A172 (cell line): ENCODE measurements around the gene DHX35. TPM values are rescaled to one million over a fixed set of nuclear protein-coding genes. Genes with fewer than 3 reads are reported as not detected.

Experiments used
- DNase-seq: peaks from one replicate; pipeline ENCODE4 v3.0.0-alpha.2; 2015; ENCODE audit warnings: low spot score
- total RNA-seq: library from RNA; depleted of rRNA; stranded (reverse); fragments of >200 nt; shearing (Covaris generic); gene quantifications from 2 replicates; pipeline ENCODE4 v1.2.3, GENCODE V29; 2014; rRNA removed

DHX35 gene
- 12.1 and 25.4 TPM in 2 replicates for total RNA-seq

- peak; percentile 93 for DNase-seq
Observed at GRCh38 chr20:38962044-38962927, at the start of gene DHX35. DHX35 (plus strand) TSS chr20:38962344; CDS start chr20:38962368, 24 bp downstream.

GRCh38 chr20:38915355-38915754 is 46.8 kb upstream of the DHX35 start:
- no peak for DNase-seq

GRCh38 chr20:38917657-38918056 is 44.5 kb upstream of the DHX35 start:
- no peak for DNase-seq

GRCh38 chr20:38918172-38918571 is 44.0 kb upstream of the DHX35 start:
- DNase-seq = no peak

GRCh38 chr20:38919683-38920082 is 42.5 kb upstream of the DHX35 start:
- no peak for DNase-seq

- DNase-seq = no peak
Observed at GRCh38 chr20:38920411-38920810, 41.7 kb upstream of the DHX35 start.

GRCh38 chr20:38920851-38921250 is 41.3 kb upstream of the DHX35 start:
- no peak for DNase-seq

GRCh38 chr20:38924718-38925117 is 37.4 kb upstream of the DHX35 start:
- no peak for DNase-seq

GRCh38 chr20:38926142-38926933 is 35.8 kb upstream of the DHX35 start, which contains the start of gene FAM83D:
FAM83D (plus strand) TSS chr20:38926417; CDS start chr20:38926443, 26 bp downstream.
- DNase-seq = peak; percentile 98

- DNase-seq = no peak
Observed at GRCh38 chr20:38926934-38927616, 35.1 kb upstream of the DHX35 start.

GRCh38 chr20:38927902-38928578 is 34.1 kb upstream of the DHX35 start:
- no peak for DNase-seq

- no peak for DNase-seq
Observed at GRCh38 chr20:38930242-38930569, 31.9 kb upstream of the DHX35 start.

GRCh38 chr20:38931984-38932383 is 30.2 kb upstream of the DHX35 start:
- DNase-seq = no peak

- DNase-seq = no peak
Observed at GRCh38 chr20:38932457-38933120, 29.6 kb upstream of the DHX35 start.

- DNase-seq = no peak
Observed at GRCh38 chr20:38934530-38934929, 27.6 kb upstream of the DHX35 start.

GRCh38 chr20:38935285-38935684 is 26.9 kb upstream of the DHX35 start:
- DNase-seq = peak; percentile 13

GRCh38 chr20:38935967-38936407 is 26.2 kb upstream of the DHX35 start:
- no peak for DNase-seq

- no peak for DNase-seq
Observed at GRCh38 chr20:38937000-38937399, 25.1 kb upstream of the DHX35 start.

GRCh38 chr20:38937978-38938473 is 24.1 kb upstream of the DHX35 start:
- no peak for DNase-seq

GRCh38 chr20:38939686-38940085 is 22.5 kb upstream of the DHX35 start:
- DNase-seq = no peak

GRCh38 chr20:38940644-38941043 is 21.5 kb upstream of the DHX35 start:
- no peak for DNase-seq
